Measurements from ENCODE around the gene ZC3H18. TPM values are rescaled to one million over a fixed set of nuclear protein-coding genes. Genes with fewer than 3 reads are reported as not detected.

ZC3H18 gene
- total RNA-seq, 1 experiment from 2014 or later, result 11.8 TPM

DNA sequence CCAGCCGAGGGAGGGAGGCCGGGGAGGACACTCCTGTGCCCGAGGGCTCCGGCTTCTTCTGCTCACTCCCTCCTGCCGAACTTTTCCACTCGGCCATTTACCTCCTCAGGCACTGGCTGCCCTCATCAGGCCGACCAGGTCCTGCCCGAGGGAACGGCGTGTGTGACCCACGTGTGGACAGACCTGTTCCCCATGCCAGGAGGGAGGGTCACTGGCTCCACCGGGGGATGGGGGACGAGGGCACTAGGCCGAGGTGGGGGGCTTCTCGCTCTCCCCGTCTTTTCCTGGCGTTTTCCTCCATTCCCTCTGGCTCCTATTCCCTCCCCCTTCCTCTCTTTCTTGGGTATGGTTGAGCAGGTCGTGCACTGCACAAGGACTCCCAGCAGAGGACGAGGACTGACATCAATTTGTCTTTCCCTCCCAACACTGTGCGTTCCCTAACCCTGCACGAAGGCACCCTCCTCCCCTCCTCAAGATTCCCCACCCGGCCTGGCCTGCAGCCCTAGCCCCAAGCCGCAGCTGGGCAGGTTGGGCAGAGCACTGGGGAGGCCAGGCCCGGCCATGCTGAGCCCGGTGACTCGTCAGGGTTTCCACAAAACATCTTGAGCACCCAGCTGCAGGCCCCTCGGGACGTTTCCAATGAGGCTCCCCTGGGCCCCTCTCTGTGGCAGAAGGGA is 64.9 kb downstream of the ZC3H18 start:
- Histone ChIP-seq H3K27me3 (ENCODE audit: low read length) (no peaks in the 10 kb centered on the region), H3K27ac (ENCODE audit: low read length) (no peak overlapping the region), H2AFZ (ENCODE audit: low read length) (no peak overlapping the region), H3K9me3 (ENCODE audit: low read length) (no peaks in the 10 kb centered on the region), H3K9me2 (replicated peaks; ENCODE audit: low read length) (no peaks in the 10 kb centered on the region), H3K4me1 (ENCODE audit: insufficient read depth, low read length) (0 out of 2 replicates have a peak, but pooled peaks cover 4% of the 10 kb centered on the region), H3K36me3 (ENCODE audit: low read depth, low read length) (no peaks in the 10 kb centered on the region), H4K20me1 (ENCODE audit: low read length) (no peaks in the 10 kb centered on the region), H3K79me2 (ENCODE audit: low read length) (no peaks in the 10 kb centered on the region), H3K4me3 (ENCODE audit: low read length) (no peak overlapping the region), H3K4me2 (ENCODE audit: low read length) (no peak overlapping the region), H3F3A (ENCODE audit: low read length, unreplicated experiment) (no peaks in the 10 kb centered on the region), H3K9ac (ENCODE audit: low read length) (no peak overlapping the region)
- DNase-seq, result no peak
- ATAC-seq, result no peak; the same call in 1 of the 2 replicates
- no TSS peak for BruUV-seq (replicated peaks)
- ChIA-PET CTCF (no interaction called here), POLR2A (ENCODE audit: unreplicated experiment) (no interaction called here)
- intact Hi-C loops (cut with micrococcal nuclease), result no loop called here
- TF ChIP-seq, protein P1, sequence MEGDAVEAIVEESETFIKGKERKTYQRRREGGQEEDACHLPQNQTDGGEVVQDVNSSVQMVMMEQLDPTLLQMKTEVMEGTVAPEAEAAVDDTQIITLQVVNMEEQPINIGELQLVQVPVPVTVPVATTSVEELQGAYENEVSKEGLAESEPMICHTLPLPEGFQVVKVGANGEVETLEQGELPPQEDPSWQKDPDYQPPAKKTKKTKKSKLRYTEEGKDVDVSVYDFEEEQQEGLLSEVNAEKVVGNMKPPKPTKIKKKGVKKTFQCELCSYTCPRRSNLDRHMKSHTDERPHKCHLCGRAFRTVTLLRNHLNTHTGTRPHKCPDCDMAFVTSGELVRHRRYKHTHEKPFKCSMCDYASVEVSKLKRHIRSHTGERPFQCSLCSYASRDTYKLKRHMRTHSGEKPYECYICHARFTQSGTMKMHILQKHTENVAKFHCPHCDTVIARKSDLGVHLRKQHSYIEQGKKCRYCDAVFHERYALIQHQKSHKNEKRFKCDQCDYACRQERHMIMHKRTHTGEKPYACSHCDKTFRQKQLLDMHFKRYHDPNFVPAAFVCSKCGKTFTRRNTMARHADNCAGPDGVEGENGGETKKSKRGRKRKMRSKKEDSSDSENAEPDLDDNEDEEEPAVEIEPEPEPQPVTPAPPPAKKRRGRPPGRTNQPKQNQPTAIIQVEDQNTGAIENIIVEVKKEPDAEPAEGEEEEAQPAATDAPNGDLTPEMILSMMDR (conservative IDR thresholded peaks at IDR 0.05; ENCODE audit: low read depth, low read length), result no peak

DNA sequence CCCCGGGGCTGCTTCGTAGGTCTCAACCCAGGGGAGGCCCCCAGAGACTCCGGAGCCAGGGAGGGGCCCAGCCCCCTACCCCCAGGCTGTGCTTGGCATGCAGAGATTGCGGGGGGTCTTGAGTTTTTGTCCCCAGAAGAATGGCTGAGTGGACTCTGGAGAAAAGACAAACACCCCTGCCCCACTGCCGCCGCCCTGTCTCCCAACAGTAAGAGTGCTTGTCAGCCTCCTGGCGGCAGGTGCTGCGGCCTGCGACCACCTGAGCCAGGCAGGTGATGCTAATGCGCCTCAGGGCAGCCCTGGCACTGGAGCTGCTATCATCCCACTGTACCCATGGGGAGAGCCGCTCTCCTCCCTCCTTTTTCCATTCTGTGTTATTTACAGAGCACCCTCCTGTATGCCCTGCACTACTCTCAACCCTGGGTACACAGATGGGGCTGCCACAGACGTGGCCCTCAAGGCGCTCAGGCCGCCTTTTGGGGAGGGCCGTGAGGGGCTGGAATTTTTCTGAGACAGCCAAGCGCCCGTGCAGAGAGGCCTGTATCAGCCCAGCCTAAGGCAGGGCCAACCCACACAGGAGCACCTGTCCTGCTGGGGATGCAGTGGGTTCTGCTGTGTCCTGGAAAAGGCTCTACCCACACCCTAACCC is 65.6 kb downstream of the ZC3H18 start:
- H3K4me3 ChIP-seq (ENCODE audit: low read length), result no peak overlapping the region
- no peaks in the 10 kb centered on the region for H3K9me3 ChIP-seq (ENCODE audit: low read length)
- no peaks in the 10 kb centered on the region for H3K79me2 ChIP-seq (ENCODE audit: low read length)
- H3K36me3 ChIP-seq (ENCODE audit: low read depth, low read length), result no peaks in the 10 kb centered on the region
- no peaks in the 10 kb centered on the region for H4K20me1 ChIP-seq (ENCODE audit: low read length)
- DNase-seq (no peak), ATAC-seq (no peak)
- no peak for TF ChIP-seq EZH2 (IDR thresholded peaks at IDR 0.05; ENCODE audit: low read length, unreplicated experiment)
- no peak for TF ChIP-seq EZH2phosphoT487 (IDR thresholded peaks at IDR 0.05; ENCODE audit: borderline replicate concordance, low read length)
- TF ChIP-seq, protein P1 (conservative IDR thresholded peaks at IDR 0.05; ENCODE audit: low read depth, low read length), result no peak
- no peaks in the 10 kb centered on the region for H3F3A ChIP-seq (ENCODE audit: low read length, unreplicated experiment)
- H3K27ac ChIP-seq (ENCODE audit: low read length), result no peak overlapping the region
- no peaks in the 10 kb centered on the region for H3K9me2 ChIP-seq (replicated peaks; ENCODE audit: low read length)
- ChIA-PET POLR2A (ENCODE audit: unreplicated experiment) (no interaction called here), CTCF (no interaction called here)
- no peak overlapping the region for H2AFZ ChIP-seq (ENCODE audit: low read length)
- H3K9ac ChIP-seq (ENCODE audit: low read length), result no peak overlapping the region
- no peak overlapping the region for H3K4me2 ChIP-seq (ENCODE audit: low read length)
- intact Hi-C loops (cut with micrococcal nuclease), result no loop called here
- 0 out of 2 replicates have a peak, but pooled peaks cover 4% of the 10 kb centered on the region for H3K4me1 ChIP-seq (ENCODE audit: insufficient read depth, low read length)
- BruUV-seq (replicated peaks), result no TSS peak
- no peaks in the 10 kb centered on the region for H3K27me3 ChIP-seq (ENCODE audit: low read length)
